Endometrial microvascular endothelial cells (primary cell): ENCODE results near the gene CHMP6. TPM values are rescaled to one million over a fixed set of nuclear protein-coding genes. Genes with fewer than 3 reads are reported as not detected.
"Not testable (repeated sequence)": the region's sequence is repeated elsewhere in the genome, so short reads cannot be mapped to it uniquely, and the experiment has no call there.

Experiments used
- in situ Hi-C: cut with HindIII; loops from 2 replicates; pipeline ENCODE4 v1.10.0; 2017; ENCODE audit warnings: low sequenced_read_pairs, low pct_unique_long_range_greater_than_20kb; ENCODE audit errors: inconsistent ontology term
- total RNA-seq: library from RNA; depleted of rRNA; stranded (reverse); fragments of >200 nt; gene quantifications from one replicate; pipeline ENCODE4 v1.2.3, GENCODE V29; 2015; ENCODE audit errors: inconsistent ontology term

Gene CHMP6
- total RNA-seq, 1 donor from 2014 or later: 48.1 TPM

DNA sequence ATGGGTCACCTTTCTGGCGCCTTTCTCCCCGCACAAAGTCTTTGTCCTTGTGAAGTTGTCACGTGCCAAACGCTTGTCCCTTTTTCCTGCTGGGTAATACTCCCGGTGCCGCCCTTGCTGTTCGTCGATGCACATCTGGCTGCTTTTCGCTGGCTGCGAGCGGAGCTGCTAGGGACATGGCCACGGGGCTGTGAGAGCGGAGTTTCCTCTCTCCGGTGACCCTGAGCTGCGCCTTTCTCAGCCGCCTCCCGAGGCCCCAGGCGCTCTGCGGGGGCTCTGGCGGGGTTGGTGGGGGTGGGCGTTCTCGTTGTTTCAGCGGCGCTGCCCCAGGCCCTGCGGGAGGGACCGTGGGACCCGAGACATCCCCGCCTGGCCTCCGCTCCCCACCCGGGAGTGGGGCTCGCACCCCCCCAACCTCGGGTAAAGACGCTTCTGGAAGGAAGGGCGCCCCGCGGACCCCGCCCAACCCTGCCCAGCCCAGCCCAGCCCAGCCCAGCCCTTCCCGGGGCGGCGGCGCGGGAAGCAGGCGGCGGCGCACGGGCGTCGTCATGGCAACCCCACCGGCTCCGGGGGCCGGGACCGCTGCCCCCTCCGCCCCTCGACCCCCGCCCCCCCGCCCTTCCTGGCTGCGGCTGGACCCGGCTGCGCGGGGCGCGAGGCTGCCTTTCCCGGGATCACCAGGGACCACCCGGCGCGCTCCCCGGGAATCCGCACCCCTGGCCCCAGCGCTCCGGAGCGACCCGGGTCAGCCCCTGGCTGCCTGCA lies 12.3 kb downstream of the CHMP6 start:
- in situ Hi-C loops: no loop called here

GRCh38 chr17:81006891-81007290 lies 15.2 kb downstream of the CHMP6 start:
- in situ Hi-C loops: no loop called here

GRCh38 chr17:81008140-81008539 lies 16.5 kb downstream of the CHMP6 start:
- in situ Hi-C loops: no loop called here

GRCh38 chr17:81009136-81009535 lies 17.5 kb downstream of the CHMP6 start:
- in situ Hi-C loops: no loop called here

DNA sequence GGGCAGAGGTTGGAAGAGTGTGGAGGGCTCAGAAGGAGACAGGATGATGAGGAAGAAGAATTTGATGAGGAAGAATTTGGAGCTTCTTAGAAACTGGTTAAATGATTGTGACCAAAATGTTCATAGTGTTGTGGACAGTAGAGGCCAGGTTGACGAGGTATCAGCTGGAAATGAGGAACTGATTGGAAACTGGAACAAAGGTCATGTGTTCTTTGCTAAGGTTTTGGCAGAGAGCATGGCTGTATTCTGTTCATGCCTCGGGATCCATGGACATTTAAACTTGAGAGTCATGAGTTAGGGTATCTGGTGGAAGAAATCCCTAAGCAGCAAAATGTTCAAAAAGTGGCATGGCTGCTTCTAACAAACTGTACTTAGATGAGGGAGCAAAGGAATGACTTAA lies 19.3 kb downstream of the CHMP6 start:
- in situ Hi-C loops: no loop called here

DNA sequence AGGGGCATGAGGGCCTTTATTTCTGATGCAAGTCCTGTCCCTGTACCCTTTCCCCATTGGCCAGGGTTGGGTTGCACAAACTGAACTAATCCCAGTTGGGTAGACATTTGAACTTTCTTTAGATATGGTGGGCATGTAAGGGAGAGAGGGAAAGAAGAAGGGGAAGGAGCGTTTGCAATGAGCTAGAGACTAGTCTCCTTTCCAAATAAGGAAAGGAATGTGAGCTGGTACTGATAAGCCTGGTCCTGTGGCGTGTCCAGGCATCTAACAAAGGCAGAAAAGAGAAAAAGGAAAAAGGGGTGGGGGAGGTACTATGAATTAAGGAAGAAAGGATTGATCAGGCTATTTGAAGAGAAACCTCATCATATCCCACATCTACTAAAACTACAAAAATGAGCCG lies 20.3 kb downstream of the CHMP6 start:
- in situ Hi-C loops: no loop called here

- in situ Hi-C loops: no loop called here
Observed at GRCh38 chr17:81012574-81013447, 21.2 kb downstream of the CHMP6 start.

DNA sequence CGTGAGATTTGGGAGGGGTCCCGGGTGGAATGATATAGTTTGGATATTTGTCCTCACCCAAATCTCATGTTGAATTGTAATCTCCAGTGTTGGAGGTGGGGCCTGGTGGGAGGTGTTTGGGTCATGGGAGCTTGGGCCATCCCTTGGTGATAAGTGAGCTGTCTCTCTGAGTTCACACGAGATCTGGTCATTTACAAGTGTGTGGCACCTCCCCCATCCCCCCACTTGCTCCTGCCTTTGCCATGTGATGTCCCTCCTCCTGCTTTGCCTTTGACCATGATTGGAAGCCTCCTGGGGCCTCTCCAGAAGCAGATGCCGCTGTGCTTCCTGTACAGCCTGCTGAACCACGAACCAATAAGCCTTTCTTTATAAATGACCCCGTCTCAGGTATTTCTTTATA lies 22.0 kb downstream of the CHMP6 start:
- in situ Hi-C loops: no loop called here

GRCh38 chr17:81015136-81015535 lies 23.5 kb downstream of the CHMP6 start:
- in situ Hi-C loops: no loop called here

DNA sequence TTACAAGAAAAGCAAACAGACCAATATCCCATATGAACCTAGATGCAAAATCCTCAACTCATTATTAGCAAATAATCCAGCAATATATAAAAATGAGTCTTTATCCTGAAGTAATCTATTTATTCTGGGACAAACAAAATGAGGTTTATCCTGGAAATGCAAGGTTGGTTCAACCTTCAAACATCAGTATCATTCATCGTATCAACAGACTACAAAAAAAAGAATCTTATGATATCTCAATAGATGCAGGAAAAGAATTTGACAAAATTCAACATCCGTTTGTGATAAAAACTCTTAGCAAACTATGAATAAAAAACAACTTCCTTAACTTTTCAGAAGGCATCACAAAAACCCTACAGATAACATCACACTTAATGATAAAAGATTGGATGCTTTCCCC lies 24.9 kb downstream of the CHMP6 start:
- in situ Hi-C loops: no loop called here

GRCh38 chr17:81017330-81017729 lies 25.7 kb downstream of the CHMP6 start:
- in situ Hi-C loops: not testable (repeated sequence)

DNA sequence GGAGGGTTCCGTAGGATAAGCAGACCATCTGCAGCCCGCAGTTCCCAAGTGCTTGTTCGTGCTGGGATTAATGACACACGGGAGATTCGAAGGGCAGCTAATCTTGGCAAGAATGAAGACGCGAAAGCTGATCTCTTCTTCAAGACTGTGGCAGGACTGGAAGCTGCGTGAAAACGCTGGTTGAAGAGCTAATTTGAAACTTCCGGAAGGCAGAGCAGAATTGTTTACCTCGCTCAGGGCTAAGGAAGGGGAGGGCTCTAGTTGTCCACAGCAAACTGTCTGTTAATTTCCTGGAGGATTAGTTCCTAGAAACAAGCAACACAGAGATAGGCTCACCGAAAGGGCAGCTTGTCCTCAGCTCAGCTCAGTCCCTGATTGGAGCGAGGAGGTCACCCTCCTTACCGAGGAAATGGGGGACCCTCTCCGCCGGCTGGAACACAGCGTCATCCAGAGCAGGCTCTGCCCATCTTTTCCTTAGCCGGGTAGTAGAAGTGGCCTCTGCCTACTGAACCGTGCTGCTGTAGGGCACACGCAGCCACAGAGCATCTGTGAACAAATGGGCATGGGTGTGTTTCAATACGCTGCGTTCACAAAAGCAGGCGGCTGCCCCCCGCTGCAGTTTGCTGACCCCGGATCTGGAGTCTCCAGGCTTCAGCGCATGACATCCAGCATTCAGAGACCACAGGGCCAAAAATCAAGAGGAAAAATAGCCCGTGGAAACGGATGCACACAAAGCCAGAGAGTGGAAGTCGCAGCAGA lies 26.6 kb downstream of the CHMP6 start:
- in situ Hi-C loops: no loop called here

- in situ Hi-C loops: no loop called here
Observed at GRCh38 chr17:81019563-81020442, 28.2 kb downstream of the CHMP6 start.

DNA sequence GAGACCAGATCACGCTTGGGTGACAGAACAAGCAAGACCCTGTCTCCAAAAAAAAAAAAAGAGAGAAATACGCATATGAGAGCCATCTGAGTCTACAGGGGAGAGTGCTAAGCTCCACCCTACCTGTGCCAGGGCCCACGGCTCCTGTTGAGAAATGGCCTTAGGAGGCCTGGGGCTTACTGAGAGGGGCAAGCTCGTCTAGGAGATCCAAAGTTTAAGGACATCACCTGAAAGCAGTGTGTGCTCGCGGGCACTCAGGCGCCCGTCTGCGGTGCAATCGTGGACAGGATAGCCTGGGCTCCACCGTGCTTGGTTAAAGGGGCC lies 28.8 kb downstream of the CHMP6 start:
- in situ Hi-C loops: no loop called here

GRCh38 chr17:81020767-81021497 lies 29.3 kb downstream of the CHMP6 start:
- in situ Hi-C loops: no loop called here

DNA sequence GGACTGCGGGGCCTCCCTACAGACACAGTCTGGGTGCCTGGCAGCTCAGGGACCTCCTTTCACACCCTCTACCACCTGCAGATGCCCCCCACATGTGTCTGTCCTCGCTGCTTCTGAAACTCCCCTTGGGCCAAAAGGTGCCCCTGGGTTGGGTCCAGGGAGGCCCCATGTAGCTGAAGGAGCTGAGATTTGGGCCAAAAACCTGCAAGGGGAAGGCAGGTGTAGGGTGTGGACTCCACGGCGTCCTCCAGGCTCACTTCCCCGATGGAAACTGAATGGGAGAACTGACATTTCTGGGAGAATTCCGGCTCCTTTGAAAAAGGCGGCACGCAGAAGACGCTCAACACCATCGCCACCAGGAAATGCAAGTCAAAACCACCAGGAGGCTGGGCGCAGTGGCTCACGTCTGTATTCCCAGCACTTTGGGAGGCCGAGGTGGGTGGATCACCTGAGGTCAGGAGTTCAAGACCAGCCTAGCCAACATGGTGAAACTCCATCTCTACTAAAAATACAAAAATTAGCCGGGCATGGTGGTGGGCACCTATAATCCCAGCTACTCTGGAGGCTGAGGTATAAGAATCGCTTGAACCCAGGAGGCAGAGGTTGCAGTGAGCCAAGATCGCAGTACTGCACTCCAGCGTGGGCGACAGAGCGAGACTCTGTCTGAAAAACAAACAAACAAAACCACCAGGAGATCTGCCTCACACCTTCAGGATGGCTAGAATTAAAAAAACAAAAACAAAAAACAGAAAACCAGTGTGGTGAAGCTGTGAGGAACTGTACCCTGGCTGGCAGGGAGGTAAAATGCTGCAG lies 30.1 kb downstream of the CHMP6 start:
- in situ Hi-C loops: no loop called here

- in situ Hi-C loops: no loop called here
Observed at GRCh38 chr17:81022344-81022676, 30.7 kb downstream of the CHMP6 start.
